HepG2 (cell line): Measurements from ENCODE around the gene ELP2. TPM values are rescaled to one million over a fixed set of nuclear protein-coding genes. Genes with fewer than 3 reads are reported as not detected.
A peak's percentile ranks its signal among the peaks of the same experiment; 100 is the strongest.

Experiments used
- HDAC2 ChIP-seq: sonication (generic); formaldehyde crosslinking; IDR thresholded peaks from 2 replicates; pipeline ENCODE4 v1.4.0; 2020; ENCODE audit warnings: missing genetic modification reagents
- KDM3A ChIP-seq: IDR thresholded peaks from 2 replicates; pipeline ENCODE4 v1.6.1; 2018; ENCODE audit warnings: low read depth, missing compliant biosample characterization
- NCOA1 ChIP-seq: sonication (generic); formaldehyde crosslinking; IDR thresholded peaks from 2 replicates; pipeline ENCODE4 v1.9.0; 2021; ENCODE audit warnings: missing genetic modification reagents
- NR2F1 ChIP-seq, 2 experiments: fragments of 450-650 bp in 1 of 2; formaldehyde crosslinking in 1 of 2; IDR thresholded peaks; 2 replicates each; pipeline versions ENCODE4 v1.5.0 to v1.6.1; 2016 to 2020; ENCODE audit warnings: mild to moderate bottlenecking in 1 of 2, missing compliant biosample characterization in 1 of 2, missing genetic modification reagents in 1 of 2, moderate library complexity in 1 of 2
- PCBP2 ChIP-seq: fragments of 200-400 bp; formaldehyde crosslinking; optimal IDR thresholded peaks from 2 replicates; pipeline ENCODE3; 2018; ENCODE audit warnings: low read length, low read depth; ENCODE audit not compliant: poor library complexity, severe bottlenecking
- SRSF1 ChIP-seq: fragments of 200-400 bp; formaldehyde crosslinking; optimal IDR thresholded peaks from 2 replicates; pipeline ENCODE3; 2017; ENCODE audit warnings: mild to moderate bottlenecking, low read depth, low read length, moderate library complexity
- U2AF1 ChIP-seq: fragments of 200-400 bp; formaldehyde crosslinking; optimal IDR thresholded peaks from 2 replicates; pipeline ENCODE3; 2017; ENCODE audit warnings: mild to moderate bottlenecking, low read depth, low read length
- ZFP62 ChIP-seq: sonication (generic); formaldehyde crosslinking; IDR thresholded peaks from 2 replicates; pipeline ENCODE4 v1.4.0; 2020; ENCODE audit warnings: missing genetic modification reagents
- ZNF20 ChIP-seq: sonication (generic); formaldehyde crosslinking; IDR thresholded peaks from 2 replicates; pipeline ENCODE4 v1.4.0; 2020; ENCODE audit warnings: mild to moderate bottlenecking, moderate library complexity, missing genetic modification reagents
- ZNF354B ChIP-seq: sonication (generic); formaldehyde crosslinking; IDR thresholded peaks from 2 replicates; pipeline ENCODE4 v1.8.0; 2022; ENCODE audit warnings: mild to moderate bottlenecking, missing genetic modification reagents
- ZNF460 ChIP-seq: sonication (generic); formaldehyde crosslinking; IDR thresholded peaks from 2 replicates; pipeline ENCODE4 v1.5.1; 2020; ENCODE audit warnings: missing genetic modification reagents, mild to moderate bottlenecking, borderline replicate concordance
- polyA plus RNA-seq, 8 experiments: library from polyadenylated mRNA; depleted of rRNA in 3 of 8; stranded (reverse) in 7 of 8; unstranded in 1 of 8; fragments of >200 nt; fragmentation: Illumina TruSeq in 4 of 8; extraction: Trizol in 4 of 8; gene quantifications; 2 replicates each; pipeline versions ENCODE4 v1.2.1 to v1.2.3, GENCODE V29; 2011 to 2016; ENCODE audit warnings: low read depth in 4 of 8, missing spikeins in 1 of 8, mixed read lengths in 1 of 8; ENCODE audit not compliant: insufficient read depth in 1 of 8
- total RNA-seq, 5 experiments: library from RNA; depleted of rRNA; stranded (reverse); fragments of >200 nt; fragmentation: Illumina TruSeq; extraction: Trizol; gene quantifications; 2 replicates each; pipeline ENCODE4 v1.2.3, GENCODE V29; 2016; ENCODE audit warnings: low read depth in 1 of 5
- TF ChIP-seq, protein P1 (sequence below): sonication (generic); formaldehyde crosslinking; IDR thresholded peaks from 2 replicates; pipeline ENCODE4 v1.5.1; 2020; ENCODE audit warnings: mild to moderate bottlenecking, missing genetic modification reagents, moderate library complexity
- TF ChIP-seq, protein P2 (sequence below): IDR thresholded peaks from 2 replicates; pipeline ENCODE4 v1.6.1; 2016
- TF ChIP-seq, protein P3 (sequence below): sonication (generic); formaldehyde crosslinking; IDR thresholded peaks from 2 replicates; pipeline ENCODE4 v1.4.0; 2020; ENCODE audit warnings: mild to moderate bottlenecking, missing genetic modification reagents
- TF ChIP-seq, protein P4 (sequence below): sonication (generic); formaldehyde crosslinking; IDR thresholded peaks from 2 replicates; pipeline ENCODE4 v1.8.0; 2022; ENCODE audit warnings: mild to moderate bottlenecking, missing genetic modification reagents, moderate library complexity
- TF ChIP-seq, protein P5 (sequence below): sonication (generic); formaldehyde crosslinking; IDR thresholded peaks from 2 replicates; pipeline ENCODE4 v1.5.1; 2020; ENCODE audit warnings: mild to moderate bottlenecking, missing genetic modification reagents, borderline replicate concordance
- TF ChIP-seq, protein P6 (sequence below): sonication (generic); formaldehyde crosslinking; conservative IDR thresholded peaks from 2 replicates; pipeline ENCODE4 v1.8.0; 2022; ENCODE audit warnings: mild to moderate bottlenecking, moderate library complexity, missing genetic modification reagents

The ELP2 gene
- total and polyA plus RNA-seq, 2 of the 13 experiments (the other 11 are each of a cell fraction or from before 2014, with no cell fraction given), result 98.7 to 100 TPM

DNA sequence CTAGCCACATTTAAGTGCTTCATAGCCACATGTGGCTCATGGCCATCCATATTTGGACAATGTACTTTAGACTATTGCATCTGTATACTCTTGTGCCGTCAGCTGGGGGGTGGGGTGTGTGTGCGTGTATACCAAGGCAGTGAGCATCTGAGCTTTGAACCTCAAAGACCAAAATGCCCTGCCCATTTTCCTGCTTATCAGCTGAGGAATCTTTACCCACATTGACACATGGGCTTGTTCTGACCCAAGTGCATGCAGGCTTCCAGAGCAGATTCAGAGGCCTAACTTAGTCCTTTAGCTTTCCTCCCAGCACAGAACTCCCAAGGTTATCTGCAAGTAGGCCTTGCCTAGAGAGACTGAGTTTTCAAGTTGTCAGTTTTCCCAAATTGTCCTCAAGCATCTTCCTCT lies 46.5 kb downstream of the ELP2 start (continued):
- no peak for TF ChIP-seq PCBP2
- no peak for TF ChIP-seq ZNF354B (CRISPR knock-in tag)
- no peak; the same call in 1 of the 2 replicates for TF ChIP-seq ZNF460 (CRISPR knock-in tag)
- TF ChIP-seq, protein P1, sequence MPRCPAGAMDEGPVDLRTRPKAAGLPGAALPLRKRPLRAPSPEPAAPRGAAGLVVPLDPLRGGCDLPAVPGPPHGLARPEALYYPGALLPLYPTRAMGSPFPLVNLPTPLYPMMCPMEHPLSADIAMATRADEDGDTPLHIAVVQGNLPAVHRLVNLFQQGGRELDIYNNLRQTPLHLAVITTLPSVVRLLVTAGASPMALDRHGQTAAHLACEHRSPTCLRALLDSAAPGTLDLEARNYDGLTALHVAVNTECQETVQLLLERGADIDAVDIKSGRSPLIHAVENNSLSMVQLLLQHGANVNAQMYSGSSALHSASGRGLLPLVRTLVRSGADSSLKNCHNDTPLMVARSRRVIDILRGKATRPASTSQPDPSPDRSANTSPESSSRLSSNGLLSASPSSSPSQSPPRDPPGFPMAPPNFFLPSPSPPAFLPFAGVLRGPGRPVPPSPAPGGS (CRISPR knock-in tag), result no peak
- peak; percentile 56; the same call in 1 of the 2 replicates for TF ChIP-seq KDM3A (CRISPR knock-in tag)
- no peak for TF ChIP-seq SRSF1
- TF ChIP-seq NR2F1 (CRISPR knock-in tag; IDR thresholded peaks at IDR 0.05), result peak in 1 of 2 experiments; percentile 44; a peak in 2 of 4 replicates
- TF ChIP-seq, protein P2, sequence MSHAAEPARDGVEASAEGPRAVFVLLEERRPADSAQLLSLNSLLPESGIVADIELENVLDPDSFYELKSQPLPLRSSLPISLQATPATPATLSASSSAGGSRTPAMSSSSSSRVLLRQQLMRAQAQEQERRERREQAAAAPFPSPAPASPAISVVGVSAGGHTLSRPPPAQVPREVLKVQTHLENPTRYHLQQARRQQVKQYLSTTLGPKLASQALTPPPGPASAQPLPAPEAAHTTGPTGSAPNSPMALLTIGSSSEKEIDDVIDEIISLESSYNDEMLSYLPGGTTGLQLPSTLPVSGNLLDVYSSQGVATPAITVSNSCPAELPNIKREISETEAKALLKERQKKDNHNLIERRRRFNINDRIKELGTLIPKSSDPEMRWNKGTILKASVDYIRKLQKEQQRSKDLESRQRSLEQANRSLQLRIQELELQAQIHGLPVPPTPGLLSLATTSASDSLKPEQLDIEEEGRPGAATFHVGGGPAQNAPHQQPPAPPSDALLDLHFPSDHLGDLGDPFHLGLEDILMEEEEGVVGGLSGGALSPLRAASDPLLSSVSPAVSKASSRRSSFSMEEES (CRISPR knock-in tag), result peak; percentile 70
- no peak for TF ChIP-seq NCOA1 (CRISPR knock-in tag)
- TF ChIP-seq, protein P3, sequence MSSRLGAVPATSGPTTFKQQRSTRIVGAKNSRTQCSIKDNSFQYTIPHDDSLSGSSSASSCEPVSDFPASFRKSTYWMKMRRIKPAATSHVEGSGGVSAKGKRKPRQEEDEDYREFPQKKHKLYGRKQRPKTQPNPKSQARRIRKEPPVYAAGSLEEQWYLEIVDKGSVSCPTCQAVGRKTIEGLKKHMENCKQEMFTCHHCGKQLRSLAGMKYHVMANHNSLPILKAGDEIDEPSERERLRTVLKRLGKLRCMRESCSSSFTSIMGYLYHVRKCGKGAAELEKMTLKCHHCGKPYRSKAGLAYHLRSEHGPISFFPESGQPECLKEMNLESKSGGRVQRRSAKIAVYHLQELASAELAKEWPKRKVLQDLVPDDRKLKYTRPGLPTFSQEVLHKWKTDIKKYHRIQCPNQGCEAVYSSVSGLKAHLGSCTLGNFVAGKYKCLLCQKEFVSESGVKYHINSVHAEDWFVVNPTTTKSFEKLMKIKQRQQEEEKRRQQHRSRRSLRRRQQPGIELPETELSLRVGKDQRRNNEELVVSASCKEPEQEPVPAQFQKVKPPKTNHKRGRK (CRISPR knock-in tag), result no peak
- TF ChIP-seq ZFP62 (CRISPR knock-in tag), result no peak
- TF ChIP-seq, protein P4, sequence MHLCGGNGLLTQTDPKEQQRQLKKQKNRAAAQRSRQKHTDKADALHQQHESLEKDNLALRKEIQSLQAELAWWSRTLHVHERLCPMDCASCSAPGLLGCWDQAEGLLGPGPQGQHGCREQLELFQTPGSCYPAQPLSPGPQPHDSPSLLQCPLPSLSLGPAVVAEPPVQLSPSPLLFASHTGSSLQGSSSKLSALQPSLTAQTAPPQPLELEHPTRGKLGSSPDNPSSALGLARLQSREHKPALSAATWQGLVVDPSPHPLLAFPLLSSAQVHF (CRISPR knock-in tag), result no peak
- no peak for TF ChIP-seq U2AF1
- no peak for TF ChIP-seq ZNF20
- TF ChIP-seq, protein P5, sequence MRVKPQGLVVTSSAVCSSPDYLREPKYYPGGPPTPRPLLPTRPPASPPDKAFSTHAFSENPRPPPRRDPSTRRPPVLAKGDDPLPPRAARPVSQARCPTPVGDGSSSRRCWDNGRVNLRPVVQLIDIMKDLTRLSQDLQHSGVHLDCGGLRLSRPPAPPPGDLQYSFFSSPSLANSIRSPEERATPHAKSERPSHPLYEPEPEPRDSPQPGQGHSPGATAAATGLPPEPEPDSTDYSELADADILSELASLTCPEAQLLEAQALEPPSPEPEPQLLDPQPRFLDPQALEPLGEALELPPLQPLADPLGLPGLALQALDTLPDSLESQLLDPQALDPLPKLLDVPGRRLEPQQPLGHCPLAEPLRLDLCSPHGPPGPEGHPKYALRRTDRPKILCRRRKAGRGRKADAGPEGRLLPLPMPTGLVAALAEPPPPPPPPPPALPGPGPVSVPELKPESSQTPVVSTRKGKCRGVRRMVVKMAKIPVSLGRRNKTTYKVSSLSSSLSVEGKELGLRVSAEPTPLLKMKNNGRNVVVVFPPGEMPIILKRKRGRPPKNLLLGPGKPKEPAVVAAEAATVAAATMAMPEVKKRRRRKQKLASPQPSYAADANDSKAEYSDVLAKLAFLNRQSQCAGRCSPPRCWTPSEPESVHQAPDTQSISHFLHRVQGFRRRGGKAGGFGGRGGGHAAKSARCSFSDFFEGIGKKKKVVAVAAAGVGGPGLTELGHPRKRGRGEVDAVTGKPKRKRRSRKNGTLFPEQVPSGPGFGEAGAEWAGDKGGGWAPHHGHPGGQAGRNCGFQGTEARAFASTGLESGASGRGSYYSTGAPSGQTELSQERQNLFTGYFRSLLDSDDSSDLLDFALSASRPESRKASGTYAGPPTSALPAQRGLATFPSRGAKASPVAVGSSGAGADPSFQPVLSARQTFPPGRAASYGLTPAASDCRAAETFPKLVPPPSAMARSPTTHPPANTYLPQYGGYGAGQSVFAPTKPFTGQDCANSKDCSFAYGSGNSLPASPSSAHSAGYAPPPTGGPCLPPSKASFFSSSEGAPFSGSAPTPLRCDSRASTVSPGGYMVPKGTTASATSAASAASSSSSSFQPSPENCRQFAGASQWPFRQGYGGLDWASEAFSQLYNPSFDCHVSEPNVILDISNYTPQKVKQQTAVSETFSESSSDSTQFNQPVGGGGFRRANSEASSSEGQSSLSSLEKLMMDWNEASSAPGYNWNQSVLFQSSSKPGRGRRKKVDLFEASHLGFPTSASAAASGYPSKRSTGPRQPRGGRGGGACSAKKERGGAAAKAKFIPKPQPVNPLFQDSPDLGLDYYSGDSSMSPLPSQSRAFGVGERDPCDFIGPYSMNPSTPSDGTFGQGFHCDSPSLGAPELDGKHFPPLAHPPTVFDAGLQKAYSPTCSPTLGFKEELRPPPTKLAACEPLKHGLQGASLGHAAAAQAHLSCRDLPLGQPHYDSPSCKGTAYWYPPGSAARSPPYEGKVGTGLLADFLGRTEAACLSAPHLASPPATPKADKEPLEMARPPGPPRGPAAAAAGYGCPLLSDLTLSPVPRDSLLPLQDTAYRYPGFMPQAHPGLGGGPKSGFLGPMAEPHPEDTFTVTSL, result peak; percentile 89
- peak; percentile 91 for TF ChIP-seq HDAC2 (CRISPR knock-in tag)
- TF ChIP-seq, protein P6, sequence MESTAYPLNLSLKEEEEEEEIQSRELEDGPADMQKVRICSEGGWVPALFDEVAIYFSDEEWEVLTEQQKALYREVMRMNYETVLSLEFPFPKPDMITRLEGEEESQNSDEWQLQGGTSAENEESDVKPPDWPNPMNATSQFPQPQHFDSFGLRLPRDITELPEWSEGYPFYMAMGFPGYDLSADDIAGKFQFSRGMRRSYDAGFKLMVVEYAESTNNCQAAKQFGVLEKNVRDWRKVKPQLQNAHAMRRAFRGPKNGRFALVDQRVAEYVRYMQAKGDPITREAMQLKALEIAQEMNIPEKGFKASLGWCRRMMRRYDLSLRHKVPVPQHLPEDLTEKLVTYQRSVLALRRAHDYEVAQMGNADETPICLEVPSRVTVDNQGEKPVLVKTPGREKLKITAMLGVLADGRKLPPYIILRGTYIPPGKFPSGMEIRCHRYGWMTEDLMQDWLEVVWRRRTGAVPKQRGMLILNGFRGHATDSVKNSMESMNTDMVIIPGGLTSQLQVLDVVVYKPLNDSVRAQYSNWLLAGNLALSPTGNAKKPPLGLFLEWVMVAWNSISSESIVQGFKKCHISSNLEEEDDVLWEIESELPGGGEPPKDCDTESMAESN (CRISPR knock-in tag), result 0 out of 2 replicates have a peak, but pooled peaks have one; percentile 46
